ENCODE data around the gene ADRB2.

The ADRB2 gene

DNA sequence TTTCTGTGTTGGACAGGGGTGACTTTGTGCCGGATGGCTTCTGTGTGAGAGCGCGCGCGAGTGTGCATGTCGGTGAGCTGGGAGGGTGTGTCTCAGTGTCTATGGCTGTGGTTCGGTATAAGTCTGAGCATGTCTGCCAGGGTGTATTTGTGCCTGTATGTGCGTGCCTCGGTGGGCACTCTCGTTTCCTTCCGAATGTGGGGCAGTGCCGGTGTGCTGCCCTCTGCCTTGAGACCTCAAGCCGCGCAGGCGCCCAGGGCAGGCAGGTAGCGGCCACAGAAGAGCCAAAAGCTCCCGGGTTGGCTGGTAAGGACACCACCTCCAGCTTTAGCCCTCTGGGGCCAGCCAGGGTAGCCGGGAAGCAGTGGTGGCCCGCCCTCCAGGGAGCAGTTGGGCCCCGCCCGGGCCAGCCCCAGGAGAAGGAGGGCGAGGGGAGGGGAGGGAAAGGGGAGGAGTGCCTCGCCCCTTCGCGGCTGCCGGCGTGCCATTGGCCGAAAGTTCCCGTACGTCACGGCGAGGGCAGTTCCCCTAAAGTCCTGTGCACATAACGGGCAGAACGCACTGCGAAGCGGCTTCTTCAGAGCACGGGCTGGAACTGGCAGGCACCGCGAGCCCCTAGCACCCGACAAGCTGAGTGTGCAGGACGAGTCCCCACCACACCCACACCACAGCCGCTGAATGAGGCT lies at the start of gene ADRB2:
ADRB2 (plus strand) TSS at position 559 of the 686 bp plus-strand sequence. CDS start 221 bp downstream, outside the sequence.
- TF ChIP-seq ZNF274 (IDR thresholded peaks at IDR 0.05; ENCODE audit: low read depth, low read length): no peak
- H3K4me3 ChIP-seq (ENCODE audit: low read length): peak within 1 kb of the TSS; percentile 69

DNA sequence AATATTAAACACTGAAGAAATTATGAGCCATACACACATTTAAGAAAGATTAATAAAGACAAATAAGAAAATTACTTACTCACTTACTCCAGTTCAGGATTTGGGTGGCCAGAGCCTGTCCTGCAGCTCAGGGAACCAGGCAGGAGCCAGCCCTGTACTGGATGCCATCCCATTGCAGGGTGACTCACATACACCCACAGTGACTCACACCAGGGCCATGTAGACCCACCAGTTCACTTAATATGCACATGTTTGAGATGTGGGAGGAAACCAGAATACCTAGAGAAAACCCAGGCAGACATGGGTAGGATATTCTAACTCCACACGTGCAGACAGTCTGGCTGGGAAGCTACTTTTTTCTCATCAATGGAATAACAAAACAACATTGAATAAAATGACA lies 49.6 kb upstream of the ADRB2 start:
- TF ChIP-seq ZNF274 (IDR thresholded peaks at IDR 0.05; ENCODE audit: low read depth, low read length): no peak
- no peak overlapping the region for H3K4me3 ChIP-seq (ENCODE audit: low read length)

DNA sequence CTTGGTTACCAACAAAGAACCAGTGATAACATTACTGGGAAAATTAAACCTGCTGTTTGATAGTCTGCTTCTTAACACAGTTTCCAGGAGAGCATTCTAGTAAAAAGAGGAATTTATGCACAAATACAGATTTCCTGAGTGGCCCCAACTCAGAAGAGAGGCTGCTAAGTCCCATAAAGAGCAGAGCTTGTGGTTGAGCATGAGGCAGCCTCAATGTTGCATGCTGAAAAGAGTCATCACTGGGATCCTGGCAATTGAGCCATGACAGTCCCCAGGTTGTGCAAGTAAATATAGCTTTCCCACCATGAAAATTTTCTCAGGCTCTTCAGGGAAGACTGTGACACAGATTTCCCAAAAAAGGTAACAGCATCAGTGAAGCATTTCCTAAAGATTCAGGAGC lies 47.5 kb upstream of the ADRB2 start:
- TF ChIP-seq ZNF274 (IDR thresholded peaks at IDR 0.05; ENCODE audit: low read depth, low read length): no peak
- H3K4me3 ChIP-seq (ENCODE audit: low read length): no peak overlapping the region

DNA sequence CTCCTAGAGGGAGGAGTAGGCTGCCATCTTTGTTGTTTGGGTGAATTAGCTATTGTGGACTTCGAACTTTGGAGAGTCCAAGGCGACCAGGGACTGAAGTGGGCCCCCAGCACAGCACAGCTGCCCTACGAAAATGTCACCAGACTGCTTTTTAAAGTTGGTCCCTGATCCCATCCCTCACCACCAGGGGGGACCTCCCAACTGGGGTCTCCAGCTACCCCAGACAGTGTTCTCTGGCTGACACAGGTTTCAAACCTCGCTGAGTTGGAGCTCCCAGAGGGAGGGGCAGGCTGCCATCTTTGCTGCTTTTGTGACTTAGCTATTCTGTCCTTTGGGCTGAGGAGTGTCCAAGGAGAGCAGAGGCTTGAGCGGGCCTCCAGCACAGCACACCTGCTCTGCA lies 45.7 kb upstream of the ADRB2 start:
- H3K4me3 ChIP-seq (ENCODE audit: low read length): no peak overlapping the region
- no peak for TF ChIP-seq ZNF274 (IDR thresholded peaks at IDR 0.05; ENCODE audit: low read depth, low read length)

DNA sequence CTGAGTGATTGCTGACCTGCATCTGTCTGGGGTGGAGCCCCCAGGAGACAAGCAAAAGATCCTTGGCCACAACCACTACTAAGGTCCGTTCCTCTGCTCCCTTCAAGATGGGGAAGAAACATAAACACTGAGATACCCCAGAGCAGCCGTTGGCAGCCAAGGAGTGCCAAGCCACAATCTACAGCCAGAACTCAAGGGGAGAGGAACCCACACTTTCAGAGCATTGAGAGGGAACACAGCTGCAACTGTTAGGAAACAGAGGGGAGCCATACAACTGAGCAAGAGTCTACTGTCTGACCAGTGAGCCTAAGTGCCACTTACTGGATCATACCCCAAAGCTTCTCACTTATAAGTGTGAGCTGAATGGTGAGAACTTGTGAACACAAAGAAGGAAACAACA lies 44.6 kb upstream of the ADRB2 start:
- no peak overlapping the region for H3K4me3 ChIP-seq (ENCODE audit: low read length)
- no peak for TF ChIP-seq ZNF274 (IDR thresholded peaks at IDR 0.05; ENCODE audit: low read depth, low read length)

DNA sequence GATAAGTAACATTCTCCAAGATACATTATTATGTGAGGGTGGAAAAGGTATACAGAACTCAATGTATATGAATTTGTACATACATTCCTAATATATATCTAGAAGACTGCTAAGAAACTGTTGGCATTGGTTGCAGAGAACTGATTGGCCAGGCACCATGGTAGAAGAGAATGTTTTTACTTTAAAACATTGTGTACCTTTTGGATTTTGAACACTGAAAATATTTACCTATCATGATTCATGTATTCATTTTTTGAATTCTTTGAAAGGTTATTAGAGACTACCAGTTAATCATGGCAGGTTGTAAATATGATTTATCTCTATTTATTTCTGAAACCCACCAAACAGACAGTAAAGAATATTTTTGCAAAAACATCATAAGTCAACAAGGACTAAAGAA lies 41.2 kb upstream of the ADRB2 start:
- H3K4me3 ChIP-seq (ENCODE audit: low read length): no peak overlapping the region
- no peak for TF ChIP-seq ZNF274 (IDR thresholded peaks at IDR 0.05; ENCODE audit: low read depth, low read length)

DNA sequence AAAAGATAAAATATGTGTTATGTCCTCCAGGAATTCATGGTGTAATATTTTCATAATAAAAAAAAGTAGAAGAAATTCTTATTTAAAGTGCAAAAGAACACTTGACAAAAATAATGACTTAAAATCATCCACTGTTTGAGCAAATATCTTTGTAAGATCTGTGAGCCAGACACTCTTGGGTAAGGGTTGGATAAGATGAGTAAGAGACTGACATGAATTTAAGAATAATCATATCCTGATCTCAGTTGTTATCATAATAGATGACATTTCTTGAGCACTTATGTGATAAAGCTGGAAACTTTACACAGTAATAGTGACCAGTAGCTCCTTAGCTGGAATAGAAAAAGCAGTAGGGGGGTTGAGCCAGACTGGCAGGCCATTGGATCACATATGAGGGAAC lies 40.0 kb upstream of the ADRB2 start:
- TF ChIP-seq ZNF274 (IDR thresholded peaks at IDR 0.05; ENCODE audit: low read depth, low read length): no peak
- H3K4me3 ChIP-seq (ENCODE audit: low read length): no peak overlapping the region

DNA sequence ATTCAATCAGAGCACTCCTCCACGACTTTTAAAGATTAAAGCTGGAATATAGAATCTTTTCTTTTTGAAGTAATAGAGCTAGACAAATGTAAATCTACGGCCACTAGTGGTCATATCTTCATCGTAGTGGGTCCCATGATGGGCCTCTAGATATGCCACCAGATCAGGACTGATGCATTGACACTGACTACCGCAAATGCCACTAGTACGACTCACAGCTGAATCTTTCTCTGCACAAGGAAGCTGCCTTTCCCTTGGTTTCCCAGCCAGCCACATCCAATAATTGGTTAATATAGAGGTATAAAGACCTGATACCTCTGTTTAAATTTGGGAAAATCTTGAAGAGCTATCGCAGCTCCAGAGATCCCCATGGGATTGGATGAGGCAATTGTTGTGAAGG lies 37.8 kb upstream of the ADRB2 start:
- TF ChIP-seq ZNF274 (IDR thresholded peaks at IDR 0.05; ENCODE audit: low read depth, low read length): no peak

DNA sequence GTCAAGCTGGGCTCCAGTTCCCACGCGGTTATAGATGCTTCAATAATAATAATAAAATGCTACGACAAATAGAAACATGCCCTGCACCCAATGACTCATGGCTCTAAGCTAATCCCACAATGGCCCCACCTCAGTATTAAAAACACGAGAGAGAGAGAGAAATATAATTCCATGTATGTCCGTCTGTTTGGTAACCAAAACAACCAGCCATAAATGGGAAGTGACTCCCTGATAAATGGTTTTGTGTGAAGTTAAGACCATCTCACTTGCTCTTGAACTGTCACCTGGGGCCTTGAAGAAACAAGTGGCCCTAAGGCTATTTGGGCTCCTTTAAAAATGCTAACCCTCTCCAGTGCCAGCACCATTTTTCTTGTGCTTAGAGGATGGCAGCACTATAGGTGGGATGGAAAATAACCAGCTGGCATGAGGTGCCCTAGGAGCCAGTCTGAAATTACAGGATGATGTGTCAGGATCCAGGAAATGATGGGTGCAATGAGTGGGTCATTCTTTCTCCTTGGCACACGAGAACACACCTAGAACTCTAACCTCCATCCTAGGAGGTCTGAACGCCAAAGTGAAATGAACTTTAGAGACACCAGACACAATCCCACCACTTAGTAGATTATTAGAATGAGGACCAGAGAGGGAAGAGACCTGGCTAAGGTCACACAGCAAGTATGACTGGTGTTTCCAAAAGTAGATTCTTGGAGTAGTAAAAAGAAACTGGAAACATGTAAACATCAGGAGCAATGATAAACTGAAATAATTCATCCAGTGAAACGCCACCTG lies 35.7 kb upstream of the ADRB2 start:
- no peak overlapping the region for H3K4me3 ChIP-seq (ENCODE audit: low read length)

More for the DNA sequence above, 37.8 kb upstream of the ADRB2 start:
- H3K4me3 ChIP-seq (ENCODE audit: low read length): no peak overlapping the region

DNA sequence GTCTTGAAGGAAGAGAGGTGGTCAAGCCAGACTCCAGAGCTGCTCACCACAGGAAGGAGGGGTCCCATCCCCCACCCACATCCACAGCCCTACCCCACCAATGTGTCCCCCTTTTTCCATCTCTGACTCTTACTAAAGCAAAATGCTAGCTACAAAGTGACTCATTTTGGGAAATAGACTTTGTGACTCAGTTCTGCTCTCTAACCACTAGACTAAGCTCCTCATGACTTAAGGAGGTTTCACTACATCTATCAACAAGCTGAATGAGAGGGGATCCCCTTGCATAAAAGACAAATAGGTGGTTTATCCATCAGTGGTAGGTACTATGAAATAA lies 35.1 kb upstream of the ADRB2 start:
- no peak overlapping the region for H3K4me3 ChIP-seq (ENCODE audit: low read length)
- TF ChIP-seq ZNF274 (IDR thresholded peaks at IDR 0.05; ENCODE audit: low read depth, low read length): no peak

More for the DNA sequence above, 35.7 kb upstream of the ADRB2 start:
- no peak for TF ChIP-seq ZNF274 (IDR thresholded peaks at IDR 0.05; ENCODE audit: low read depth, low read length)

DNA sequence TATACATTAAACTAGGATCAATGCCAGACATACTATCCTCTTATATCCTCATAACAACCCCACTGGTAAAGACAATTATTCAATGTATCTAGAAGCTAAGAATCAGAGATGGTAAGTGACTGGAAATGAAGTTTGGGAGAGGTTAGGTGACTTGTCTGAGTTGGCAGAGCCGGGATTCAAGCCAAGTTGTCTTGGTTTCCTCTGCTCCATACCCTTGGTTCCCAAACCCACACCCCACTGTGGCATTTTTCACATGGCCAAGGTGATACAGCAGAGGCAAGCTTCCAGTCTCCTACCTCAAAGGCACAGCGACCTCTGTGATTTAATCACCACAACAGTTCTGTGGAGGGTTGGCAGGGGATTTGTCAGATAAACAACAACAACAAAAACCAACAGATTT lies 34.7 kb upstream of the ADRB2 start:
- TF ChIP-seq ZNF274 (IDR thresholded peaks at IDR 0.05; ENCODE audit: low read depth, low read length): no peak
- no peak overlapping the region for H3K4me3 ChIP-seq (ENCODE audit: low read length)

DNA sequence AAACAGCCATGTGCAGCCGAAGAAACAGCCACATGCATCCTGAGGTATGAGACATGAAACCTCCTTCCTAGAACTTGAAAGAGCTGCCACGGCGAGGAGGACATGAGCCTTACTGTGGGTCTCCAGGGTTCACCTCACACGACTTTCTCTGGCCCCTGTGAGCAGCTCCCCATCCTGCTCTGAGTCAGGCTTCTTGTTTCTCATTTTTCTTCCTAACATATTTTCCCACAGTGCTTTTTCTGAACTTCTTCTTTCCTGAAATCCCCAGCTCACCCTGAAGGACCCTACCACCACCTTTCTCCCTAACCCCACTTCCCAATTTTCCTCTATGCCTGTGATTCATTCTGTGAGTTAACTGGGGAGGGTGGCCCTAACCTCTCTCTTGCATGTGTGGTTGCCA lies 33.7 kb upstream of the ADRB2 start:
- H3K4me3 ChIP-seq (ENCODE audit: low read length): no peak overlapping the region
- TF ChIP-seq ZNF274 (IDR thresholded peaks at IDR 0.05; ENCODE audit: low read depth, low read length): no peak

DNA sequence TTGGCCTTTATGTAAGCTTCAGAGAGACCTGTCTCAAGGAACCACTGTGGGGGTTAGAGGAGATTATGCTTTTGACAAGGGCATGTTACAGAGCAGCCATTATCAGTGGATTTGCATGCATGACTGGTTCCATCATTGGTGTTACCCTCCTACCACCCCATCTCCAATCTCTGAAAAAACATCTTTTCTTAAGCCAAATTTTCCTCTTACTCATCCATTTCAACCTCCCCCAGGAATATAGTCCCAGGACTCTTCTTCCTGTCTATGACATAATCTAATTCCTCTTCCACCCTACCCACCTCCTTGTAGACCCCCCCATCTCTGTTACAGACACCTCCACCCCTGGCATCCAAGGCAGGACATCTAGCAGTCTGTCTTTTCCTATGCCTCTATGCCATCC lies 33.1 kb upstream of the ADRB2 start:
- H3K4me3 ChIP-seq (ENCODE audit: low read length): no peak overlapping the region
- no peak for TF ChIP-seq ZNF274 (IDR thresholded peaks at IDR 0.05; ENCODE audit: low read depth, low read length)

DNA sequence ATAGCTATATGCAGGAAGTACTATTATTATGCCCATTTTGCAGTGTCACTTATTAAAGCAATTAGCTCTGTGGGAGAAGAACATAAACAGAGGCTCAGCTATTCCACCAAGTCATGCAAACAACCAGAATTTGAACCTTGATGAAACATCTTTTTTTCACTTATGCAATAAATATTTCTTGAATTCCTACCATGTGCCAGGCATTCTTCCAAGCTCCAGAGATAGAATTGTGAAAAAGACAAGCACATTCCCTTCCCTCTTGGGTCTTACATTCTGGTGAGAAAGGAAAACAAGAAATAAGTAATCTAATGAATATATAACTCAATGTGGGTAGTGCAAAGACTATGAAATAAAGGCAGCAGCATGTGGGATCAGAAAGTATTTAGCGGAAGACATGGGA lies 32.1 kb upstream of the ADRB2 start:
- TF ChIP-seq ZNF274 (IDR thresholded peaks at IDR 0.05; ENCODE audit: low read depth, low read length): no peak
- H3K4me3 ChIP-seq (ENCODE audit: low read length): no peak overlapping the region
